ENCODE measurements around the gene PARP3.
A peak's percentile ranks its signal among the peaks of the same experiment; 100 is the strongest.
"Not testable (repeated sequence)": the region's sequence is repeated elsewhere in the genome, so short reads cannot be mapped to it uniquely, and the experiment has no call there.

The PARP3 gene

GRCh38 chr3:51987568-51987967 is 45.4 kb downstream of the PARP3 start:
- no peak overlapping the region for H2AFZ ChIP-seq (ENCODE audit: low read depth, low read length)
- ATAC-seq (ENCODE audit: insufficient read depth, low read depth) (no peak), DNase-seq (no peak)
- no peak for TF ChIP-seq EZH2 (IDR thresholded peaks at IDR 0.05; ENCODE audit: borderline replicate concordance, low read depth, low read length, severe bottlenecking)
- no peak for TF ChIP-seq CTCF (IDR thresholded peaks at IDR 0.05; ENCODE audit: borderline replicate concordance, extremely low read depth, low read length, poor library complexity, severe bottlenecking)
- no peaks in the 10 kb centered on the region for H3K27me3 ChIP-seq (ENCODE audit: insufficient read depth, low read length, poor library complexity)
- H3K9me3 ChIP-seq (ENCODE audit: insufficient read depth, low read length, severe bottlenecking): no peaks in the 10 kb centered on the region
- peaks cover 6% of the 10 kb centered on the region for H3K79me2 ChIP-seq (ENCODE audit: insufficient read depth, low read length)
- H3K9ac ChIP-seq (ENCODE audit: low read depth, low read length): no peak overlapping the region
- H3K27ac ChIP-seq (ENCODE audit: low read length): no peak overlapping the region
- peaks cover 23% of the 10 kb centered on the region for H3K4me1 ChIP-seq (ENCODE audit: insufficient read depth, low read length)
- H3K4me3 ChIP-seq (ENCODE audit: low read depth in 1 of 2, low read length in 2 of 2): no peak overlapping the region
- H3K4me2 ChIP-seq (ENCODE audit: insufficient read depth, low read length): no peak overlapping the region
- H4K20me1 ChIP-seq (ENCODE audit: insufficient read depth, low read length): peaks cover 19% of the 10 kb centered on the region; the same call in 1 of the 2 replicates
- H3K36me3 ChIP-seq (ENCODE audit: insufficient read depth, low read length): peaks cover 11% of the 10 kb centered on the region

- H3K27ac ChIP-seq (ENCODE audit: low read length): no peak overlapping the region
- TF ChIP-seq EZH2 (IDR thresholded peaks at IDR 0.05; ENCODE audit: borderline replicate concordance, low read depth, low read length, severe bottlenecking) (no peak), CTCF (IDR thresholded peaks at IDR 0.05; ENCODE audit: borderline replicate concordance, extremely low read depth, low read length, poor library complexity, severe bottlenecking) (no peak)
- no peak overlapping the region for H3K9ac ChIP-seq (ENCODE audit: low read depth, low read length)
- peaks cover 10% of the 10 kb centered on the region for H3K79me2 ChIP-seq (ENCODE audit: insufficient read depth, low read length)
- no peak for DNase-seq
- no peak overlapping the region for H2AFZ ChIP-seq (ENCODE audit: low read depth, low read length)
- H3K9me3 ChIP-seq (ENCODE audit: insufficient read depth, low read length, severe bottlenecking): no peaks in the 10 kb centered on the region
- peaks cover 21% of the 10 kb centered on the region for H3K4me1 ChIP-seq (ENCODE audit: insufficient read depth, low read length)
- no peak overlapping the region for H3K4me2 ChIP-seq (ENCODE audit: insufficient read depth, low read length)
- peaks cover 19% of the 10 kb centered on the region for H3K36me3 ChIP-seq (ENCODE audit: insufficient read depth, low read length)
- peaks cover 25% of the 10 kb centered on the region for H4K20me1 ChIP-seq (ENCODE audit: insufficient read depth, low read length)
- ATAC-seq (ENCODE audit: insufficient read depth, low read depth): no peak
- H3K4me3 ChIP-seq (ENCODE audit: low read depth in 1 of 2, low read length in 2 of 2): no peak overlapping the region
- no peaks in the 10 kb centered on the region for H3K27me3 ChIP-seq (ENCODE audit: insufficient read depth, low read length, poor library complexity)
Observed at GRCh38 chr3:51988286-51989146, 46.4 kb downstream of the PARP3 start.

GRCh38 chr3:51990501-51990971 is 48.4 kb downstream of the PARP3 start:
- Histone ChIP-seq H3K36me3 (ENCODE audit: insufficient read depth, low read length) (peaks cover 39% of the 10 kb centered on the region), H4K20me1 (ENCODE audit: insufficient read depth, low read length) (peaks cover 37% of the 10 kb centered on the region), H3K4me1 (ENCODE audit: insufficient read depth, low read length) (peaks cover 23% of the 10 kb centered on the region), H3K79me2 (ENCODE audit: insufficient read depth, low read length) (peaks cover 29% of the 10 kb centered on the region)
- H3K27me3 ChIP-seq (ENCODE audit: insufficient read depth, low read length, poor library complexity); ATAC-seq (ENCODE audit: insufficient read depth, low read depth); H3K4me2 ChIP-seq (ENCODE audit: insufficient read depth, low read length); H2AFZ ChIP-seq (ENCODE audit: low read depth, low read length); H3K9ac ChIP-seq (ENCODE audit: low read depth, low read length); H3K9me3 ChIP-seq (ENCODE audit: insufficient read depth, low read length, severe bottlenecking); H3K27ac ChIP-seq (ENCODE audit: low read length); H3K4me3 ChIP-seq (ENCODE audit: low read depth in 1 of 2, low read length in 2 of 2); DNase-seq: not testable (repeated sequence)

- H3K9ac ChIP-seq (ENCODE audit: low read depth, low read length): no peak overlapping the region
- no peak for TF ChIP-seq EZH2 (IDR thresholded peaks at IDR 0.05; ENCODE audit: borderline replicate concordance, low read depth, low read length, severe bottlenecking)
- H3K9me3 ChIP-seq (ENCODE audit: insufficient read depth, low read length, severe bottlenecking): no peaks in the 10 kb centered on the region
- no peak overlapping the region for H3K4me3 ChIP-seq (ENCODE audit: low read depth in 1 of 2, low read length in 2 of 2)
- H3K4me1 ChIP-seq (ENCODE audit: insufficient read depth, low read length): peaks cover 28% of the 10 kb centered on the region
- no peaks in the 10 kb centered on the region for H3K27me3 ChIP-seq (ENCODE audit: insufficient read depth, low read length, poor library complexity)
- H3K79me2 ChIP-seq (ENCODE audit: insufficient read depth, low read length): peaks cover 31% of the 10 kb centered on the region
- H3K4me2 ChIP-seq (ENCODE audit: insufficient read depth, low read length): peak overlapping the region; percentile 10; the same call in 1 of the 2 replicates
- H2AFZ ChIP-seq (ENCODE audit: low read depth, low read length): no peak overlapping the region
- ATAC-seq (ENCODE audit: insufficient read depth, low read depth): no peak
- peak overlapping the region; percentile 24; the same call in 1 of the 2 replicates for H3K27ac ChIP-seq (ENCODE audit: low read length)
- peaks cover 37% of the 10 kb centered on the region for H4K20me1 ChIP-seq (ENCODE audit: insufficient read depth, low read length)
- peaks cover 40% of the 10 kb centered on the region for H3K36me3 ChIP-seq (ENCODE audit: insufficient read depth, low read length)
- no peak for DNase-seq
Observed at GRCh38 chr3:51992017-51992682, 50.0 kb downstream of the PARP3 start.

- H4K20me1 ChIP-seq (ENCODE audit: insufficient read depth, low read length): peaks cover 37% of the 10 kb centered on the region
- not testable (repeated sequence) for ATAC-seq (ENCODE audit: insufficient read depth, low read depth); H3K27ac ChIP-seq (ENCODE audit: low read length); DNase-seq; H3K9me3 ChIP-seq (ENCODE audit: insufficient read depth, low read length, severe bottlenecking); H2AFZ ChIP-seq (ENCODE audit: low read depth, low read length); H3K27me3 ChIP-seq (ENCODE audit: insufficient read depth, low read length, poor library complexity)
- H3K4me2 ChIP-seq (ENCODE audit: insufficient read depth, low read length): peak overlapping the region; percentile 93
- peak overlapping the region in 1 of 2 experiments; percentile 73; a peak in 1 of 4 replicates for H3K4me3 ChIP-seq (ENCODE audit: low read depth in 1 of 2, low read length in 2 of 2)
- H3K4me1 ChIP-seq (ENCODE audit: insufficient read depth, low read length): peaks cover 28% of the 10 kb centered on the region
- H3K9ac ChIP-seq (ENCODE audit: low read depth, low read length): peak overlapping the region; percentile 86; the same call in 1 of the 2 replicates
- H3K36me3 ChIP-seq (ENCODE audit: insufficient read depth, low read length): peaks cover 40% of the 10 kb centered on the region
- peaks cover 31% of the 10 kb centered on the region for H3K79me2 ChIP-seq (ENCODE audit: insufficient read depth, low read length)
Observed at GRCh38 chr3:51993657-51994056, 51.5 kb downstream of the PARP3 start.
